Fibroblast of mammary gland (primary cell): Measurements from ENCODE around the gene FREY1.

Source experiments
- DNase-seq: peaks from one replicate; pipeline ENCODE4 v3.0.0-alpha.2; 2010; ENCODE audit warnings: low read depth
- H3K4me3 ChIP-seq: 2 replicates; pipeline ENCODE4 v1.5.1; 2011; ENCODE audit warnings: low read depth, mild to moderate bottlenecking, low read length, moderate library complexity; ENCODE audit not compliant: control insufficient read depth
- CTCF ChIP-seq: conservative IDR thresholded peaks from 2 replicates; pipeline ENCODE4 v1.5.1; 2011; ENCODE audit warnings: low read depth, low read length, inconsistent platforms; ENCODE audit not compliant: control insufficient read depth, insufficient read depth

FREY1 gene

GRCh38 chr11:45858751-45859398, 48.2 kb downstream of the FREY1 start:
- no peak overlapping the region for H3K4me3 ChIP-seq
- DNase-seq: no peak
- TF ChIP-seq CTCF: no peak

DNA sequence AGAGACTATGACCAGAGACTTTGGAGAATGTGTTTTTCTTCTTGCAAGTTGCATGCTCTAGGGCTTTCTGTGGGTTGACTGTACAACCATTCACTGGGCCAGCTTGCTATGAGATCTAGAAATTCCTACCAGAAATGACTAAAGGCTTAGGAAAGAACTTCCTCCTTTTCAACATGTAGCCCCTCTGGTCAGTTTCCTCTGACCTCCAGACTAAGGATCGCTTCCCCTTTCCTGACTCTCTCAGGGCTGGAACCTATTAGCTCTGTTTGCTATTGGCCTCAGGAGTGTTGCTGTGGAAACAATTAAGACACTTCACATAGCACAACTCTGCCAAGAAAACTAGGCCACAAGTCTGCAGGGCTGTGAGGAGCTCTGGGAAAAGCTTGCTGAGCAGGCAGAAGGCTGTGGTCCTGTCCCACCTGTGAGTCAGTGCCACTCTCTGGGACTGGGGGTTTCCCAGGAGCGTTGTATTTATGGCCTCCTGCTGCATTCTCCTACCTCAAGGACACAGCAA, 49.1 kb downstream of the FREY1 start:
- DNase-seq: peak; percentile 96
- no peak for TF ChIP-seq CTCF

More for the DNA sequence above, 49.1 kb downstream of the FREY1 start:
- H3K4me3 ChIP-seq: no peak overlapping the region
